ENCODE results near the gene ZNF562. TPM values are rescaled to one million over a fixed set of nuclear protein-coding genes. Genes with fewer than 3 reads are reported as not detected.

ZNF562 gene
- total RNA-seq, 2 experiments from 2014 or later: 14.9 to 16.8 TPM

- H3K36me3 ChIP-seq (ENCODE audit: insufficient read depth, low read length): peaks cover 16% of the 10 kb centered on the region
- no peaks in the 10 kb centered on the region for H3K79me2 ChIP-seq (ENCODE audit: insufficient read depth, low read depth, low read length)
- DNase-seq (ENCODE audit: low spot score): no peak
- CTCF ChIA-PET (ENCODE audit: unreplicated experiment): no interaction called here
- intact Hi-C loops (cut with micrococcal nuclease; ENCODE audit: unreplicated experiment): no loop called here
- TF ChIP-seq, protein P1, sequence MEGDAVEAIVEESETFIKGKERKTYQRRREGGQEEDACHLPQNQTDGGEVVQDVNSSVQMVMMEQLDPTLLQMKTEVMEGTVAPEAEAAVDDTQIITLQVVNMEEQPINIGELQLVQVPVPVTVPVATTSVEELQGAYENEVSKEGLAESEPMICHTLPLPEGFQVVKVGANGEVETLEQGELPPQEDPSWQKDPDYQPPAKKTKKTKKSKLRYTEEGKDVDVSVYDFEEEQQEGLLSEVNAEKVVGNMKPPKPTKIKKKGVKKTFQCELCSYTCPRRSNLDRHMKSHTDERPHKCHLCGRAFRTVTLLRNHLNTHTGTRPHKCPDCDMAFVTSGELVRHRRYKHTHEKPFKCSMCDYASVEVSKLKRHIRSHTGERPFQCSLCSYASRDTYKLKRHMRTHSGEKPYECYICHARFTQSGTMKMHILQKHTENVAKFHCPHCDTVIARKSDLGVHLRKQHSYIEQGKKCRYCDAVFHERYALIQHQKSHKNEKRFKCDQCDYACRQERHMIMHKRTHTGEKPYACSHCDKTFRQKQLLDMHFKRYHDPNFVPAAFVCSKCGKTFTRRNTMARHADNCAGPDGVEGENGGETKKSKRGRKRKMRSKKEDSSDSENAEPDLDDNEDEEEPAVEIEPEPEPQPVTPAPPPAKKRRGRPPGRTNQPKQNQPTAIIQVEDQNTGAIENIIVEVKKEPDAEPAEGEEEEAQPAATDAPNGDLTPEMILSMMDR (conservative IDR thresholded peaks at IDR 0.05; ENCODE audit: low read length): no peak
- no peak for TF ChIP-seq EZH2phosphoT487 (IDR thresholded peaks at IDR 0.05; ENCODE audit: borderline replicate concordance, low read depth, low read length)
- no peak overlapping the region for H3K4me3 ChIP-seq (ENCODE audit: low read depth, low read length, poor library complexity, severe bottlenecking)
- no TSS peak for BruUV-seq (replicated peaks)
- no peaks in the 10 kb centered on the region for H3K4me1 ChIP-seq (ENCODE audit: insufficient read depth, low read length, poor library complexity, severe bottlenecking)
- POLR2A ChIA-PET: no interaction called here
- no peaks in the 10 kb centered on the region for H4K20me1 ChIP-seq (ENCODE audit: insufficient read depth, low read length)
- H3K27ac ChIP-seq (ENCODE audit: low read depth, low read length, poor library complexity, severe bottlenecking): no peak overlapping the region
- H3K9me3 ChIP-seq (ENCODE audit: low read length): no peaks in the 10 kb centered on the region
- H2AFZ ChIP-seq (ENCODE audit: low read length): no peak overlapping the region
- H3K4me2 ChIP-seq (ENCODE audit: low read length): no peak overlapping the region
- H3K9me2 ChIP-seq (ENCODE audit: insufficient read depth, low read length): no peaks in the 10 kb centered on the region
Observed at GRCh38 chr19:9636018-9636417, 38.9 kb downstream of the ZNF562 start.

DNA sequence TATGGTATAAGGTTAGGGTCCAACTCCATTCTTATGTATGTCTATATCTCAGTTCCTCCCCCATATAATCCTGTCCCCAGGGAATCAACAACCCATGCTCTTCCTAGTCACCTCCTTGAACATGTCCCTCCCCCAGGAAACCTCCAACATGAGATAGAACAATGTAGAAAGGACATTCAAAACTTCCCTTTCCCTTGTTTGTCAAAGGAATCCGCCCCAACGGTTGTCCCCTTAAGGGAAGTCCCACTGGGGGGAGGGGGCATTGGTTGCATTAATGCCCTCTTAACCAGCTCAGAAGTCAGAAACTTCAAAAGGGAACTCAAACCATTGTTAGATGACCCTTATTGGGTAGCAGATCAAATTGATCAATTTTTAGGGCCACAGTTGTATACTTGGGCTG lies 47.0 kb downstream of the ZNF562 start:
- Histone ChIP-seq H3K27ac (ENCODE audit: low read depth, low read length, poor library complexity, severe bottlenecking) (no peak overlapping the region), H3K36me3 (ENCODE audit: insufficient read depth, low read length) (0 out of 2 replicates have a peak, but pooled peaks cover 3% of the 10 kb centered on the region), H3K4me2 (ENCODE audit: low read length) (no peak overlapping the region), H2AFZ (ENCODE audit: low read length) (no peak overlapping the region), H3K79me2 (ENCODE audit: insufficient read depth, low read depth, low read length) (no peaks in the 10 kb centered on the region), H3K9me3 (ENCODE audit: low read length) (no peaks in the 10 kb centered on the region), H4K20me1 (ENCODE audit: insufficient read depth, low read length) (no peaks in the 10 kb centered on the region), H3K4me3 (ENCODE audit: low read depth, low read length, poor library complexity, severe bottlenecking) (no peak overlapping the region), H3K4me1 (ENCODE audit: insufficient read depth, low read length, poor library complexity, severe bottlenecking) (no peaks in the 10 kb centered on the region), H3K9me2 (ENCODE audit: insufficient read depth, low read length) (no peaks in the 10 kb centered on the region)
- intact Hi-C loops (cut with micrococcal nuclease; ENCODE audit: unreplicated experiment): no loop called here
- ChIA-PET CTCF (ENCODE audit: unreplicated experiment) (no interaction called here), POLR2A (no interaction called here)
- no peak for DNase-seq (ENCODE audit: low spot score)
- no TSS peak for BruUV-seq (replicated peaks)
- TF ChIP-seq, protein P1 (conservative IDR thresholded peaks at IDR 0.05; ENCODE audit: low read length): no peak
- TF ChIP-seq EZH2phosphoT487 (IDR thresholded peaks at IDR 0.05; ENCODE audit: borderline replicate concordance, low read depth, low read length): no peak

DNA sequence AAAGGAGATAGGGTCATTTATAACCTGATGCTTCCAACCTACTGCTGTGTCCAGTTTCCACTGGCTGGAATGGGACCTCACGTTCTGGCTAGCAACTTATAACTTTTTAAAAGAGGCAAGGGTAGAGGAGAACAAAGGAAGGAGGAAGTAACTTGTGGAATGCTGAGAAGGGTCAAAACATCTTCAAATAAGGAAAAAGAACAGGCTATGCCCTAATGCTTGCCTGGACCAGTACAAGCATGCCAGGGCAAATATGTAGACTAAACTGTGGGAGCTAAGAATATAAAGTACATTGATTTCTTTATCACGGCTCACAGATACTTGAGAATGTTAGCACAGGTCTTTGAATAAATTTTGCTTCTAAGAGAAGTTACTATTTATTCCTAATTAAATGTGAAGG lies 52.4 kb downstream of the ZNF562 start:
- intact Hi-C loops (cut with micrococcal nuclease; ENCODE audit: unreplicated experiment): loop anchor here (5.0 kb wide), 1 partner anchor 40 kb away; the partner anchor contains the start of gene ZNF121
- CTCF ChIA-PET (ENCODE audit: unreplicated experiment): no interaction called here

More for the DNA sequence above, 52.4 kb downstream of the ZNF562 start:
- Histone ChIP-seq H3K36me3 (ENCODE audit: insufficient read depth, low read length) (peaks cover 20% of the 10 kb centered on the region), H3K79me2 (ENCODE audit: insufficient read depth, low read depth, low read length) (peaks cover 13% of the 10 kb centered on the region), H3K9me3 (ENCODE audit: low read length) (peaks cover 5% of the 10 kb centered on the region; the same call in 1 of the 2 replicates), H3K4me1 (ENCODE audit: insufficient read depth, low read length, poor library complexity, severe bottlenecking) (peaks cover 6% of the 10 kb centered on the region), H3K4me2 (ENCODE audit: low read length) (no peak overlapping the region), H3K4me3 (ENCODE audit: low read depth, low read length, poor library complexity, severe bottlenecking) (no peak overlapping the region), H2AFZ (ENCODE audit: low read length) (no peak overlapping the region), H3K9me2 (ENCODE audit: insufficient read depth, low read length) (no peaks in the 10 kb centered on the region), H3K27ac (ENCODE audit: low read depth, low read length, poor library complexity, severe bottlenecking) (no peak overlapping the region), H4K20me1 (ENCODE audit: insufficient read depth, low read length) (no peaks in the 10 kb centered on the region)
- DNase-seq (ENCODE audit: low spot score): no peak
- no peak for TF ChIP-seq EZH2phosphoT487 (IDR thresholded peaks at IDR 0.05; ENCODE audit: borderline replicate concordance, low read depth, low read length)
- TF ChIP-seq, protein P1 (conservative IDR thresholded peaks at IDR 0.05; ENCODE audit: low read length): no peak
- no TSS peak for BruUV-seq (replicated peaks)
- POLR2A ChIA-PET: interaction anchor here (1.0 kb wide), 1 partner anchor 205 kb away, joined by 4 read pairs; the partner anchor contains the start of gene UBL5

All from OCI-LY7 (cell line).